ENCODE measurements around the gene COG5.

The COG5 gene

GRCh38 chr7:107610323-107610722 lies 46.6 kb upstream of the COG5 start (continued):
- TF ChIP-seq PRDM4 (tag by site-specific recombination; IDR thresholded peaks at IDR 0.05) (no peak), ZBTB1 (tag by site-specific recombination; IDR thresholded peaks at IDR 0.05) (no peak), ZNF530 (tag by site-specific recombination; IDR thresholded peaks at IDR 0.05; ENCODE audit: low read depth) (no peak), ZNF175 (tag by site-specific recombination; IDR thresholded peaks at IDR 0.05) (no peak), ZNF280D (tag by site-specific recombination; IDR thresholded peaks at IDR 0.05) (no peak), CTCF (tag by site-specific recombination; IDR thresholded peaks at IDR 0.05) (no peak), ZXDB (tag by site-specific recombination; IDR thresholded peaks at IDR 0.05) (no peak), MEIS1 (CRISPR knock-in tag; IDR thresholded peaks at IDR 0.05; ENCODE audit: borderline replicate concordance) (no peak), ZSCAN23 (tag by site-specific recombination; IDR thresholded peaks at IDR 0.05) (no peak), ZNF610 (tag by site-specific recombination; IDR thresholded peaks at IDR 0.05; ENCODE audit: borderline replicate concordance) (no peak)

GRCh38 chr7:107609811-107610261 lies 46.1 kb upstream of the COG5 start:
- H3K4me3 ChIP-seq (ENCODE audit: low read depth, low read length), result no peak overlapping the region
- H3K36me3 ChIP-seq (ENCODE audit: control insufficient read depth in 2 of 2, insufficient read depth in 1 of 2, low read length in 2 of 2), result peaks cover 0 to 7% of the 10 kb centered on the region in 2 experiments; a peak in 1 of 3 replicates
- CTCF ChIA-PET, result no interaction called here
- H3K9me3 ChIP-seq (ENCODE audit: control insufficient read depth, insufficient read depth, low read depth, low read length), result no peaks in the 10 kb centered on the region
- TF ChIP-seq BCL11A (tag by site-specific recombination; IDR thresholded peaks at IDR 0.05; ENCODE audit: low read depth) (no peak), BCL6B (tag by site-specific recombination; IDR thresholded peaks at IDR 0.05) (no peak), ZNF324 (tag by site-specific recombination; IDR thresholded peaks at IDR 0.05) (no peak), ZBTB48 (tag by site-specific recombination; IDR thresholded peaks at IDR 0.05) (no peak), ZNF266 (tag by site-specific recombination; IDR thresholded peaks at IDR 0.05; ENCODE audit: low read depth) (no peak), ZNF704 (tag by site-specific recombination; IDR thresholded peaks at IDR 0.05) (no peak), ZNF394 (tag by site-specific recombination; IDR thresholded peaks at IDR 0.05; ENCODE audit: borderline replicate concordance) (no peak), ZSCAN18 (tag by site-specific recombination; IDR thresholded peaks at IDR 0.05) (no peak), ZNF837 (tag by site-specific recombination; IDR thresholded peaks at IDR 0.05) (no peak), GLI4 (tag by site-specific recombination; IDR thresholded peaks at IDR 0.05) (no peak), ZNF19 (tag by site-specific recombination; IDR thresholded peaks at IDR 0.05; ENCODE audit: low read depth) (no peak), ZNF335 (tag by site-specific recombination; conservative IDR thresholded peaks at IDR 0.05) (no peak), GLIS1 (tag by site-specific recombination; IDR thresholded peaks at IDR 0.05) (no peak), ZNF121 (tag by site-specific recombination; IDR thresholded peaks at IDR 0.05) (no peak), ZNF600 (tag by site-specific recombination; IDR thresholded peaks at IDR 0.05) (no peak)
- POLR2A ChIA-PET, result no interaction called here
- H3K4me1 ChIP-seq (ENCODE audit: control insufficient read depth, insufficient read depth, low read length), result no peaks in the 10 kb centered on the region
- H3K27ac ChIP-seq (ENCODE audit: extremely low read depth, low read depth, low read length), result no peak overlapping the region

Data from HEK293 (cell line).